ENCODE data around the gene NAA35.
"Not testable (repeated sequence)": the region's sequence is repeated elsewhere in the genome, so short reads cannot be mapped to it uniquely, and the experiment has no call there.

NAA35 gene

DNA sequence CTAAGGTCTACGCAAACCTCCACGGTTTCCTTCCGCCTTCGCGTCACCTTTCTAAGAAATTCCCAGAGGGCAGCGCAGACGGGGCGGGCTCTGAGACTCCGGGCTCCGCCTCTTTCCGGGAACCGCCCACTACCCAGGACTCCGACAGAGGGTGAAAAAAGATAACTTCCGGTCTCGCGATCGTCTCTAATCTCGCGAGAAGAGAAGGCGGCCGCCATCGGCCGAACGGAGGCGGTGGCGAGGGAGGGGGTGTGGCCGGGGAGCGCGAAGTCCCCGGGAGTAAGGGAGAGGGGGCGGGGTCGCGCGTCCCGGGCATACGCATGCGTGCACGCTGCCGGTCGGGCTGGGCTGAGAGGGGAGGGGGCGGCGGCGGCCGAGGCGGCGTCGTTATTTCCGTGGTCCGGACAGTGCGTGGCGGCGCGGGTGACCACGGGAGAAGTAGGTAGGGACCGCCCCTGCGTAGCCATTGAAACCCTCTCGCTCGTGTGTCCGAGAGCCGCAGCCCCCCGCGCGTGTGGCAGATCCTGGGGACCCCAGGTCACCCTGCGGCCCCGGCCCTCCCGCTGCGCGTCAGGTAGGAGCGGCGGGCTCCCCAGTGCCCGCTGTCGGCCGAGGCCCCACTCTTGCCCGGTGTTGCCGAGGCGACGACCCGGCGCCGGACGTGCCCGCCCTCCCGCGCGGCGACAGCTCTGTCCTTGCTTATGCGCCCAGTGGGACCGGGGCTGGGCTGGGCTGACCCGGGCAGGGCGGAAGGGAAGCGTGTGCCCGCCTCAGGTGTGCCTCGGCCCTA is at the start of gene NAA35:
Gene NAA35, plus strand, starts transcription at position 315 of the 790 bp plus-strand sequence. CDS start 1,014 bp downstream, outside the sequence.
- peak; percentile 100 for DNase-seq (ENCODE audit: low spot score)

DNA sequence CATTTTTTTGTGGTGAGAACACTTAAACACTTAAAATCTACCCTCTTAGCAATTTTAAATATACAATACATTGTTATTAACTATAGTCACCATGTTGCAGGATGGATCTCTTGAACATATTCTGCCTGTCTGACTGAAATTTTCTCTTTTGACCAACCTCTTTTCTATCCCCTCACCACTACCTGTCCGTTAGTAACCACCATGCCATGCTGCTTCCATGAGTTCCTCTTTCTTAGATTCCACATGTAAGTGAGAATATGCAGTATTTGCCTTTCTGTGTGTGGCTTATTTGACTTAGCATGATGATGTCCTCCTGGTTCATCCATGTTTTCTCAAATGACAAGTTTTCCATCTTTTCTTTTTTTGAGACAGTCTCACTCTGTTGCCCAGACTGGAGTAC is 48.5 kb upstream of the NAA35 start:
- DNase-seq (ENCODE audit: low spot score) = no peak

DNA sequence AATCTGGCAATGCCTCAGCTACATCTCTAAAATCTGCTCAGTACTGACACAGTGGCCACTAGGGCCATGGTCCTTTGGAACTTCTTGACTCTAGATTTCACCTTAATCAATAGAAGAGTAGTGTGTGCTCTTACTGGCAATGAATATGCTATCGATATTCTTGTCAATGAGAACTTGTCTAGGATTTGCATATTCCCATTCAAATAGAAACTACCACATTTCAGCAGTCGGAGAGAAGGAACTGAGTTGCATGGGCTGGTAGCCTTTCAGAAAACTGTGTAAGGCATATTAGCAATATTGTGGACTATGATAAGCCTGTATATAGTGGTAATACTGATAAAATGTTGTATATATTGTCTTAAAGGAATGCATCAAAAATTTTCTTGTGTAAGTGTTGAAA is 45.3 kb upstream of the NAA35 start:
- DNase-seq (ENCODE audit: low spot score) = no peak

GRCh38 chr9:85897848-85898247 is 43.1 kb upstream of the NAA35 start:
- DNase-seq (ENCODE audit: low spot score) = no peak

GRCh38 chr9:85898332-85898731 is 42.6 kb upstream of the NAA35 start:
- DNase-seq (ENCODE audit: low spot score) = no peak

- DNase-seq (ENCODE audit: low spot score) = no peak
Measured at GRCh38 chr9:85899388-85899787, 41.6 kb upstream of the NAA35 start.

DNA sequence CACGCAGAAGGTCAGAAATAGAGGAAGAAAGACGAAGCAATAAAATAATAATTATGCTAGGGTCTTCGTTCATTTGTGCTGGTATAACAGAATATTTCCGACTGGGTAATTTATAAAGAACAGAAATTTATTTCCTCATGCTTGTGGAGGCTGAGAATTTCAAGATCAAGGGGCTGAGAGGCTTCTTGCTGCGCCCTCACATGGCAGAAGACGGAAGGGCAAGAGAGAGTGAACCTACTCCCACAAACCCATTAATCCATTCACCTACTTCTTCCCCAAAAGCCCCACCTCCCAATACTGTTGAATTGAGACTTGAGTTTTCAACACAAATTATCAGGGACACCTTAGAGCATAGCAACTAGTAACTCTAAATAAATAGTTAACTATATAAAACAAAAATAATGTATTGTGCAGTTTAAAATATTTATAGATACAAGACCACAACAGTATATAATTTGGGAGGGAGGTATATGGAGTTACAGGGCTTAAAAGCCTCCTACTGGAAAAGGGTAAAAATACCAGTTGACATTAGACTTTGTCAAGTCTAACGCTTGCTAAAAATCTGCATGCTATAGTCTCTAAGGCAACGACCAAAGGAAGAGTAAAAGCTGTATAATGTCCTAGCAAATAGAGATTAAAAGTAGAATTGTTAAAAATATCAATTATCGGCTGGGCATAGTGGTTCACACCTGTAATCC is 40.3 kb upstream of the NAA35 start:
- peak; percentile 48 for DNase-seq (ENCODE audit: low spot score)

GRCh38 chr9:85904975-85905374 is 36.0 kb upstream of the NAA35 start:
- DNase-seq (ENCODE audit: low spot score) = no peak

GRCh38 chr9:85905957-85906356 is 35.0 kb upstream of the NAA35 start:
- DNase-seq (ENCODE audit: low spot score) = no peak

DNA sequence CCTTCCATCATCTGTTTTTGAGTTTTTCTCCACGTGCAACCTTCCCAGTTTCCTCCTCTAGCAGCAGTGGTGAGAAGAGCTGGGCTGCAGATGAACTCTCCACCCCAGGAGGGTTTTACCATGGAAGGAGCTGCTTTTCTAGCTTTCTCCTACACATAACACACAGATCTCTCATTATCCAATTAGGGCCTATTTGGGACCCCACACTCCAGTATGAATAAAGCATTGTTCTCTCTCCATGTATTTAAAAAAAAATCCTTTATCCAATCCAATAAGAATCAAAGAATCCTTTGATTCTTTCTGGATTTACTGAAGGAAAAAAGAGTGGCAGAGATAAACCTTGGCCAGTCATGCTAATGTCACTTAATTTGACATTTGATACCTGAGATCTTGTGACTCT is 31.6 kb upstream of the NAA35 start:
- no peak for DNase-seq (ENCODE audit: low spot score)

DNA sequence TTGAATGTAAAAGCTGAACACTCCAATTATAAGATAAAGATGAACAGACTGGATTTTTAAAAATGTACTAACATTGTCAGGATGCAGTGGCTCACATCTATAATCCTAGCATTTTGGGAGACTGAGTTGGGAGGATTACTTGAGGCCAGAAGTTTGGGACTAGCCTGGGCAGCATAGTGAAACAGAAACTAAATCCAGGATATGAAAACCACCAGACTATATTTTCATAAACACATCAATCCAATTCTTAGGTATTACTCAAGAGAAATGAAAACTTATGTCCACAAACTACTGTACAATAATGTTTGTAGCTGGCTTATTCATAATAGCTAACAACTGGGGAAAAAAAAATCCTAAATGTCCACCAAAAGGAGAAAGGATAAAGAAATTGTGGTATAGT is 26.8 kb upstream of the NAA35 start:
- no peak for DNase-seq (ENCODE audit: low spot score)

DNA sequence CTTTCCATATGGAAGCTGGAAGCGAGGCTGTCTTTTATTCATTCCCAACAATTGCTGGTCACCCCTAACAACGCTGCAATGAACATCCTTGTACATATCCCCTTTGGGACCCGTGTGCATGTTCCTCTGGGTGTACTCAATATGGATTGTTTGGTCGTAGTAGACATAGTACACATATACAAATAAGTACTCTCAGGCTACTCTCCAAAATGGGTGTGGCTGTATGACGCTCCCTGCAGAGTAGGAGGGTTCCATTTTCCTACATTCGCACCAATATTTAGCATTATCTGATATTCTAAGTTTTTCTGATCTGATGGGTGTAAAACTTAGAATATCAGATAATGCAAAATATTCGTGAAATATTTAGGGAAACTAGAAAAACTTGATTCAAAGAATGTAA is 23.2 kb upstream of the NAA35 start:
- no peak for DNase-seq (ENCODE audit: low spot score)

GRCh38 chr9:85925493-85925892 is 15.5 kb upstream of the NAA35 start:
- no peak for DNase-seq (ENCODE audit: low spot score)

DNA sequence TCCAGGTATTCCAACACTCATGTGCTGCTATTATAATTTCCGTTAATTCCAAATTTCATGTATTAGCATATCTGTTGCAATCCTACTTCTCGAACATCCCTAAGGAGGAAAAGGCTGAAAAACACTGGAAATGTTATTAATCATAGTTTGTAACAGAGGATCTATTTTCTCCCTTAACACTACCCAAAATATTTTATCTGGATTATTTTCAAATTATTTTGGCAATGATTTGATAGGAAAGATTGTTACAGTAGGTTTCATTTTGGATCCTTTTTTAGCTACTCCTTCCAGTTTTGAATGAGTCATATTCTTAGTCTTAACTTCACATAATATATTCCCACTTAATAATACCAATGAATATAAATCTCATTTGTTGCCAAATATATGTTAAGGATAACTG is 13.9 kb upstream of the NAA35 start:
- no peak for DNase-seq (ENCODE audit: low spot score)

GRCh38 chr9:85931495-85931894 is 9.5 kb upstream of the NAA35 start:
- DNase-seq (ENCODE audit: low spot score) = no peak

GRCh38 chr9:85935950-85936349 is 5.0 kb upstream of the NAA35 start:
- not testable (repeated sequence) for DNase-seq (ENCODE audit: low spot score)

DNA sequence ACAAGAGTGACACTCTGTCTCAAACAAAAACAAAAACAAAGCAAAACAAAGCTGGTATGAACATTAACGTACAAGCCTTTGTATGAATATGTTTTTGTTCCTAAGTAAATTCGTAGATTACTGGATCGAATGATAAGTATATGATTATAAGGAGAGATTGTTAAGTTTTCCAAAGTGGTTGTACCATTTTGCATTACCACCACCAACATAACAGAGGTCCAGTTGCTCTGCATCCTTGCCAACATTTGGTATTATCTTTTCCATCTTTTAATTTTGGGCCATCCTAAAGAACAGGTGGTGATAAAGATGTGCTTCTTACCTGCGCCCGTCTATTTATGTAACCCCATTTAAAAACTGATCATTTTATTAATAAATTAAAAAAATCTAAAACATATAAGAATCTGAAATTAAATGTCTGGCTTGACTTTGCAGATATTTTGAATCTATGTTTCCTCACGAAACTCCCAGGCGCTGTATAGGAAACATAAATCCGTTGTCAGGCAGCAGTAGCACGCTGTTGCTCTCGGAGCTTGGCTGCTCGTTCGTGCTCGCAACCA is 593 bp upstream of the NAA35 start:
- DNase-seq (ENCODE audit: low spot score) = no peak

GRCh38 chr9:85941622-85941940 is 635 bp downstream of the NAA35 start:
- DNase-seq (ENCODE audit: low spot score) = no peak

DNA sequence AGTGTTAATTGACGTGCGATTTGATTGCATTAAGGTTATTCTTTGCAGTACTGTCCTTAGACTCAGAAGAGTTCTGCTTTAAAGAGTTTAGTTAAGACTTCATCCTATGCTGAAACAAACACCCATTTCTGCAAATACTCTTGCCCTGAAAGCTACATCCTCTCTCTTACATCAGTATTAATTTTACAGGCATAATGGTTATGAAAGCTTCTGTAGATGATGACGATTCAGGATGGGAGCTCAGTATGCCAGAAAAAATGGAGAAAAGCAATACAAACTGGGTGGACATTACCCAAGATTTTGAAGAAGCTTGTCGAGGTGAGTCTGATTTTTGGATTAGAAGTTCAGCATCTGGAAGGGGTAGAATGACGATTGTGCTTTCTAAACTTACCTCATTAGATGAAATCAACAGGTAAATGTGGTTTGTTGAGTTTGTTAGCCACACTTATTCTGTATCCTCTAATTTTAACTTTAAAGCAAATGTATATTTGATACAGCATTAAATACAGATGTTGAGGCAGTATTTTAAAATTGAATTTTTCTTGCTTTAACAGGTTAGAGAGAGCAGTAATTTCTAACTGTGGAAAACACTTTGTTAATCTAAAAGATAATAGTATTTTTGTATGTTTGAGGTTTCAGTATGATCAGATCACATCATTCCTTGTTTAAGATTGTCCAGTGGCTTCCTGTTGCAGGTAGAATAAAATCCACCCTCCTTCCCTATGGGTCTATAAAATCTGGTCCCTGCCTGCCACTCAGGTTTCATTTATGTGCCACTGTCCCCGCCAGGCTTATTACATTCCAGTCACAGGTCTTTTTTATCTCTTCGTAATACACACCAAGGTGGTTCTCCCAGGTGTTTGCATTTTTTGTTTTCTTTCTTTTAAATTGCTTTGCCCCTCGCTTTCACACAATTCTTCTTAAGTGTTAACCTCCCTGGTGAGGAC is 1.3 kb downstream of the NAA35 start:
- no peak for DNase-seq (ENCODE audit: low spot score)

GRCh38 chr9:85942913-85943709 is 2.2 kb downstream of the NAA35 start:
- DNase-seq (ENCODE audit: low spot score) = no peak

- no peak for DNase-seq (ENCODE audit: low spot score)
Measured at GRCh38 chr9:85943757-85944430, 2.9 kb downstream of the NAA35 start.
